LNCaP clone FGC (cell line): ENCODE measurements around the gene VAV1.

ENCODE experiments used
- DNase-seq: peaks from one replicate; pipeline ENCODE4 v3.0.0-alpha.2; 2011; ENCODE audit warnings: low read depth
- H3K4me3 ChIP-seq: 2 replicates; pipeline ENCODE4 v1.5.1; 2011; ENCODE audit warnings: mild to moderate bottlenecking, low read depth, low read length, control low read depth
- TF ChIP-seq, protein P1 (sequence below): IDR thresholded peaks from 2 replicates; pipeline ENCODE4 v1.5.1; 2012; ENCODE audit warnings: mild to moderate bottlenecking; ENCODE audit not compliant: control insufficient read depth, insufficient read depth; ENCODE audit errors: extremely low read depth

VAV1 gene

GRCh38 chr19:6854758-6855157 is 82.2 kb downstream of the VAV1 start:
- TF ChIP-seq, protein P1, sequence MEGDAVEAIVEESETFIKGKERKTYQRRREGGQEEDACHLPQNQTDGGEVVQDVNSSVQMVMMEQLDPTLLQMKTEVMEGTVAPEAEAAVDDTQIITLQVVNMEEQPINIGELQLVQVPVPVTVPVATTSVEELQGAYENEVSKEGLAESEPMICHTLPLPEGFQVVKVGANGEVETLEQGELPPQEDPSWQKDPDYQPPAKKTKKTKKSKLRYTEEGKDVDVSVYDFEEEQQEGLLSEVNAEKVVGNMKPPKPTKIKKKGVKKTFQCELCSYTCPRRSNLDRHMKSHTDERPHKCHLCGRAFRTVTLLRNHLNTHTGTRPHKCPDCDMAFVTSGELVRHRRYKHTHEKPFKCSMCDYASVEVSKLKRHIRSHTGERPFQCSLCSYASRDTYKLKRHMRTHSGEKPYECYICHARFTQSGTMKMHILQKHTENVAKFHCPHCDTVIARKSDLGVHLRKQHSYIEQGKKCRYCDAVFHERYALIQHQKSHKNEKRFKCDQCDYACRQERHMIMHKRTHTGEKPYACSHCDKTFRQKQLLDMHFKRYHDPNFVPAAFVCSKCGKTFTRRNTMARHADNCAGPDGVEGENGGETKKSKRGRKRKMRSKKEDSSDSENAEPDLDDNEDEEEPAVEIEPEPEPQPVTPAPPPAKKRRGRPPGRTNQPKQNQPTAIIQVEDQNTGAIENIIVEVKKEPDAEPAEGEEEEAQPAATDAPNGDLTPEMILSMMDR, result no peak
- DNase-seq, result no peak
- H3K4me3 ChIP-seq, result no peak overlapping the region

DNA sequence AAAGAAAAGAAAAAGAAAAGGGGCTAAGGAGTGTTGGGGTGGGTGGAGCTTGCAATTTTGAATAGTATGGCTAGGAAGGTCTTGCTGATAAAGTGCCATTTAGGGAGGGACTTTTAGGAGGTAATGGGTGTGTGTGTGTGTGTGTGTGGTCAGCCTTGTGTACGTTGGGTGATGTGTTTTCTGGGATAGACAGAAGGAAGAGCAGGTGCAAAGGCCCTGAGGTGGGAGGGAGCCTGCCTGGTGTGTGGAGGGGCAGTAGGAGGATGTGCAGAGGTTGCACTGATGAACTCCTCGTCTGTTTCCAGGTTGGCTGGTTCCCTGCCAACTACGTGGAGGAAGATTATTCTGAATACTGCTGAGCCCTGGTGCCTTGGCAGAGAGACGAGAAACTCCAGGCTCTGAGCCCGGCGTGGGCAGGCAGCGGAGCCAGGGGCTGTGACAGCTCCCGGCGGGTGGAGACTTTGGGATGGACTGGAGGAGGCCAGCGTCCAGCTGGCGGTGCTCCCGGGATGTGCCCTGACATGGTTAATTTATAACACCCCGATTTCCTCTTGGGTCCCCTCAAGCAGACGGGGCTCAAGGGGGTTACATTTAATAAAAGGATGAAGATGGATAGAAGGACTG is 84.4 kb downstream of the VAV1 start:
- no peak for DNase-seq

DNA sequence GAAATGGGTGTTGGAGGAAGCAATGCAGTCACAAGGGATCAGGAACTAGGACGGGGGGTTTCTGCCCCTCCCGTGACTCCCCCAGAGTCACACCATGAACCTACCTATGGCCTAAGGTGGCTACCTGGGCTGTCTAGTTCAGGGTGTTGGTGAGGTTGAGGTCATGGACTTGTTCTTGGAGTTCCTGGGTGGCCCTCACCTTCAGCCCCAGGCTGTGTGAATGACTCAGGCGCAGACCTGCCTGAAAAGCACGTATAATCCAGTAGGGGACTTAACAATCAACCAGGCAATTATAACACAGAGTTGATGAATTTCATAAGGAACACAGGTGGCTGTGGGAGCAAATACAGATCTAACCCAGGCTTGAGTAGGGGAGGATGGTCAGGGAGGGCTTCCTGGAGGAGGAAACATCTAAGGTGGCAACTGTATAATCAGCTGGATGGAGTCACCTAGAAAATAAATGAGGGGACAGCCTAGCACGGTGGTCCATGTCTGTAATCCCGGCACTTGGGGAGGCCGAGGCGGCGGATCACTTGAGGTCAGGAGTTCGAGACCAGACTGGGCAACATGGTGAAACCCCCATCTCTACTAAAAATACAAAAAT is 89.3 kb downstream of the VAV1 start:
- TF ChIP-seq, protein P1, result no peak
- no peak overlapping the region for H3K4me3 ChIP-seq
- DNase-seq, result no peak

More for the DNA sequence above, 84.4 kb downstream of the VAV1 start:
- H3K4me3 ChIP-seq, result no peak overlapping the region
- TF ChIP-seq, protein P1, result no peak

- peak; percentile 61 for DNase-seq
- H3K4me3 ChIP-seq, result no peak overlapping the region
- TF ChIP-seq, protein P1, result peak; percentile 97
Measured at GRCh38 chr19:6862673-6863078, 90.2 kb downstream of the VAV1 start.

- TF ChIP-seq, protein P1, result no peak
- H3K4me3 ChIP-seq, result no peak overlapping the region
- DNase-seq, result no peak
Measured at GRCh38 chr19:6864325-6864940, 91.9 kb downstream of the VAV1 start.

- TF ChIP-seq, protein P1, result no peak
- DNase-seq, result no peak
- no peak overlapping the region for H3K4me3 ChIP-seq
Measured at GRCh38 chr19:6865849-6866248, 93.3 kb downstream of the VAV1 start.
